Measurements from ENCODE around the gene INTS11. TPM values are rescaled to one million over a fixed set of nuclear protein-coding genes. Genes with fewer than 3 reads are reported as not detected.
A peak's percentile ranks its signal among the peaks of the same experiment; 100 is the strongest.

Gene INTS11
- total and polyA plus RNA-seq, 2 of the 13 experiments (the other 11 are each of a cell fraction or from before 2014, with no cell fraction given): 52.8 to 94.8 TPM

DNA sequence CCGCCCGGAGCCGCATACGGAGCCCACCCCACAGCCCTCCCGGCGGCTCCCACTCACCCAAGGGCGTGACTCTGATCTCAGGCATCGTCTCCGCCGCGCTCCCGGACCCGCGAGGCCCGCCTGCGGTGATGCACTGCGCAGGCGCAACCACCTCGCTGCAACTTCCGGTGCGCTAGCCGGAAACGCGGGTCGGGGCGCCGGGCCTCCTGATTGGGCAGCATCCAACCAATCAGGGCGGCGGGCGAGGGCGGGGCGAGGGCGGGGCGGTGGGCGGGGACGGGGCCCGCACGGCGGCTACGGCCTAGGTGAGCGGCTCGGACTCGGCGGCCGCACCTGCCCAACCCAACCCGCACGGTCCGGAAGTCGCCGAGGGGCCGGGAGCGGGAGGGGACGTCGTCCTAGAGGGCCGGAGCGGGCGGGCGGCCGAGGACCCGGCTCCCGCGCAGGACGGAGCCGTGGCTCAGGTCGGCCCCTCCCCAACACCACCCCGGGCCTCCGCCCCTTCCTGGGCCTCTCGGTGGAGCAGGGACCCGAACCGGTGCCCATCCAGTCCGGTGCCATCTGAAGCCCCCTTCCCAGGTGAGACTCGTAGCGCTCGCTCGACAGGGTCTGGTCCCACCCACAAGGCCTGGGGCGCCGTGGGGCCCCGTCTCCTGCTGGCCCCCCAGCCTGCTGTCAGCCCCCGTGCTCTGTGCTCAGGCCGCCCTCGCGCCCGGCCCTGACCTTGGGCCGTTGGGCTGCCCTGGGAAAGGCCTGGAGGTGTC, at the start of gene INTS11, which contains the start of gene CPTP (continued):
- TF ChIP-seq ZNF724P (CRISPR knock-in tag; IDR thresholded peaks at IDR 0.05; ENCODE audit: borderline replicate concordance) (0 out of 2 replicates have a peak, but pooled peaks have one; percentile 59), RBM22 (optimal IDR thresholded peaks at IDR 0.05; ENCODE audit: low read length) (no peak), ZNF572 (CRISPR knock-in tag; IDR thresholded peaks at IDR 0.05) (no peak), TBL1XR1 (IDR thresholded peaks at IDR 0.05; ENCODE audit: borderline replicate concordance, low read length, partially characterized antibody) (no peak), ZNF777 (CRISPR knock-in tag; IDR thresholded peaks at IDR 0.05) (peak; percentile 40; the same call in 1 of the 2 replicates), ZNF441 (CRISPR knock-in tag; IDR thresholded peaks at IDR 0.05; ENCODE audit: borderline replicate concordance) (no peak), ZNF782 (CRISPR knock-in tag; IDR thresholded peaks at IDR 0.05; ENCODE audit: borderline replicate concordance) (no peak; the same call in 1 of the 2 replicates)
- TF ChIP-seq, protein P1, sequence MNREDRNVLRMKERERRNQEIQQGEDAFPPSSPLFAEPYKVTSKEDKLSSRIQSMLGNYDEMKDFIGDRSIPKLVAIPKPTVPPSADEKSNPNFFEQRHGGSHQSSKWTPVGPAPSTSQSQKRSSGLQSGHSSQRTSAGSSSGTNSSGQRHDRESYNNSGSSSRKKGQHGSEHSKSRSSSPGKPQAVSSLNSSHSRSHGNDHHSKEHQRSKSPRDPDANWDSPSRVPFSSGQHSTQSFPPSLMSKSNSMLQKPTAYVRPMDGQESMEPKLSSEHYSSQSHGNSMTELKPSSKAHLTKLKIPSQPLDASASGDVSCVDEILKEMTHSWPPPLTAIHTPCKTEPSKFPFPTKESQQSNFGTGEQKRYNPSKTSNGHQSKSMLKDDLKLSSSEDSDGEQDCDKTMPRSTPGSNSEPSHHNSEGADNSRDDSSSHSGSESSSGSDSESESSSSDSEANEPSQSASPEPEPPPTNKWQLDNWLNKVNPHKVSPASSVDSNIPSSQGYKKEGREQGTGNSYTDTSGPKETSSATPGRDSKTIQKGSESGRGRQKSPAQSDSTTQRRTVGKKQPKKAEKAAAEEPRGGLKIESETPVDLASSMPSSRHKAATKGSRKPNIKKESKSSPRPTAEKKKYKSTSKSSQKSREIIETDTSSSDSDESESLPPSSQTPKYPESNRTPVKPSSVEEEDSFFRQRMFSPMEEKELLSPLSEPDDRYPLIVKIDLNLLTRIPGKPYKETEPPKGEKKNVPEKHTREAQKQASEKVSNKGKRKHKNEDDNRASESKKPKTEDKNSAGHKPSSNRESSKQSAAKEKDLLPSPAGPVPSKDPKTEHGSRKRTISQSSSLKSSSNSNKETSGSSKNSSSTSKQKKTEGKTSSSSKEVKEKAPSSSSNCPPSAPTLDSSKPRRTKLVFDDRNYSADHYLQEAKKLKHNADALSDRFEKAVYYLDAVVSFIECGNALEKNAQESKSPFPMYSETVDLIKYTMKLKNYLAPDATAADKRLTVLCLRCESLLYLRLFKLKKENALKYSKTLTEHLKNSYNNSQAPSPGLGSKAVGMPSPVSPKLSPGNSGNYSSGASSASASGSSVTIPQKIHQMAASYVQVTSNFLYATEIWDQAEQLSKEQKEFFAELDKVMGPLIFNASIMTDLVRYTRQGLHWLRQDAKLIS (CRISPR knock-in tag; IDR thresholded peaks at IDR 0.05): no peak
- TF ChIP-seq, protein P2, sequence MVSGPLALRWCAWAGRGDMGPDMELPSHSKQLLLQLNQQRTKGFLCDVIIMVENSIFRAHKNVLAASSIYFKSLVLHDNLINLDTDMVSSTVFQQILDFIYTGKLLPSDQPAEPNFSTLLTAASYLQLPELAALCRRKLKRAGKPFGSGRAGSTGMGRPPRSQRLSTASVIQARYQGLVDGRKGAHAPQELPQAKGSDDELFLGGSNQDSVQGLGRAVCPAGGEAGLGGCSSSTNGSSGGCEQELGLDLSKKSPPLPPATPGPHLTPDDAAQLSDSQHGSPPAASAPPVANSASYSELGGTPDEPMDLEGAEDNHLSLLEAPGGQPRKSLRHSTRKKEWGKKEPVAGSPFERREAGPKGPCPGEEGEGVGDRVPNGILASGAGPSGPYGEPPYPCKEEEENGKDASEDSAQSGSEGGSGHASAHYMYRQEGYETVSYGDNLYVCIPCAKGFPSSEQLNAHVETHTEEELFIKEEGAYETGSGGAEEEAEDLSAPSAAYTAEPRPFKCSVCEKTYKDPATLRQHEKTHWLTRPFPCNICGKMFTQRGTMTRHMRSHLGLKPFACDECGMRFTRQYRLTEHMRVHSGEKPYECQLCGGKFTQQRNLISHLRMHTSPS (CRISPR knock-in tag; IDR thresholded peaks at IDR 0.05; ENCODE audit: low read depth): peak; percentile 74; the same call in 1 of the 2 replicates
- TF ChIP-seq, protein P3, sequence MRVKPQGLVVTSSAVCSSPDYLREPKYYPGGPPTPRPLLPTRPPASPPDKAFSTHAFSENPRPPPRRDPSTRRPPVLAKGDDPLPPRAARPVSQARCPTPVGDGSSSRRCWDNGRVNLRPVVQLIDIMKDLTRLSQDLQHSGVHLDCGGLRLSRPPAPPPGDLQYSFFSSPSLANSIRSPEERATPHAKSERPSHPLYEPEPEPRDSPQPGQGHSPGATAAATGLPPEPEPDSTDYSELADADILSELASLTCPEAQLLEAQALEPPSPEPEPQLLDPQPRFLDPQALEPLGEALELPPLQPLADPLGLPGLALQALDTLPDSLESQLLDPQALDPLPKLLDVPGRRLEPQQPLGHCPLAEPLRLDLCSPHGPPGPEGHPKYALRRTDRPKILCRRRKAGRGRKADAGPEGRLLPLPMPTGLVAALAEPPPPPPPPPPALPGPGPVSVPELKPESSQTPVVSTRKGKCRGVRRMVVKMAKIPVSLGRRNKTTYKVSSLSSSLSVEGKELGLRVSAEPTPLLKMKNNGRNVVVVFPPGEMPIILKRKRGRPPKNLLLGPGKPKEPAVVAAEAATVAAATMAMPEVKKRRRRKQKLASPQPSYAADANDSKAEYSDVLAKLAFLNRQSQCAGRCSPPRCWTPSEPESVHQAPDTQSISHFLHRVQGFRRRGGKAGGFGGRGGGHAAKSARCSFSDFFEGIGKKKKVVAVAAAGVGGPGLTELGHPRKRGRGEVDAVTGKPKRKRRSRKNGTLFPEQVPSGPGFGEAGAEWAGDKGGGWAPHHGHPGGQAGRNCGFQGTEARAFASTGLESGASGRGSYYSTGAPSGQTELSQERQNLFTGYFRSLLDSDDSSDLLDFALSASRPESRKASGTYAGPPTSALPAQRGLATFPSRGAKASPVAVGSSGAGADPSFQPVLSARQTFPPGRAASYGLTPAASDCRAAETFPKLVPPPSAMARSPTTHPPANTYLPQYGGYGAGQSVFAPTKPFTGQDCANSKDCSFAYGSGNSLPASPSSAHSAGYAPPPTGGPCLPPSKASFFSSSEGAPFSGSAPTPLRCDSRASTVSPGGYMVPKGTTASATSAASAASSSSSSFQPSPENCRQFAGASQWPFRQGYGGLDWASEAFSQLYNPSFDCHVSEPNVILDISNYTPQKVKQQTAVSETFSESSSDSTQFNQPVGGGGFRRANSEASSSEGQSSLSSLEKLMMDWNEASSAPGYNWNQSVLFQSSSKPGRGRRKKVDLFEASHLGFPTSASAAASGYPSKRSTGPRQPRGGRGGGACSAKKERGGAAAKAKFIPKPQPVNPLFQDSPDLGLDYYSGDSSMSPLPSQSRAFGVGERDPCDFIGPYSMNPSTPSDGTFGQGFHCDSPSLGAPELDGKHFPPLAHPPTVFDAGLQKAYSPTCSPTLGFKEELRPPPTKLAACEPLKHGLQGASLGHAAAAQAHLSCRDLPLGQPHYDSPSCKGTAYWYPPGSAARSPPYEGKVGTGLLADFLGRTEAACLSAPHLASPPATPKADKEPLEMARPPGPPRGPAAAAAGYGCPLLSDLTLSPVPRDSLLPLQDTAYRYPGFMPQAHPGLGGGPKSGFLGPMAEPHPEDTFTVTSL (CRISPR knock-in tag; IDR thresholded peaks at IDR 0.05; ENCODE audit: borderline replicate concordance): 0 out of 2 replicates have a peak, but pooled peaks have one; percentile 43
- TF ChIP-seq, protein P4, sequence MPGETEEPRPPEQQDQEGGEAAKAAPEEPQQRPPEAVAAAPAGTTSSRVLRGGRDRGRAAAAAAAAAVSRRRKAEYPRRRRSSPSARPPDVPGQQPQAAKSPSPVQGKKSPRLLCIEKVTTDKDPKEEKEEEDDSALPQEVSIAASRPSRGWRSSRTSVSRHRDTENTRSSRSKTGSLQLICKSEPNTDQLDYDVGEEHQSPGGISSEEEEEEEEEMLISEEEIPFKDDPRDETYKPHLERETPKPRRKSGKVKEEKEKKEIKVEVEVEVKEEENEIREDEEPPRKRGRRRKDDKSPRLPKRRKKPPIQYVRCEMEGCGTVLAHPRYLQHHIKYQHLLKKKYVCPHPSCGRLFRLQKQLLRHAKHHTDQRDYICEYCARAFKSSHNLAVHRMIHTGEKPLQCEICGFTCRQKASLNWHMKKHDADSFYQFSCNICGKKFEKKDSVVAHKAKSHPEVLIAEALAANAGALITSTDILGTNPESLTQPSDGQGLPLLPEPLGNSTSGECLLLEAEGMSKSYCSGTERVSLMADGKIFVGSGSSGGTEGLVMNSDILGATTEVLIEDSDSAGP (CRISPR knock-in tag; IDR thresholded peaks at IDR 0.05; ENCODE audit: borderline replicate concordance): peak; percentile 41; the same call in 1 of the 2 replicates
